Measurements from ENCODE around the gene CNR1. TPM values are rescaled to one million over a fixed set of nuclear protein-coding genes. Genes with fewer than 3 reads are reported as not detected.

CNR1 gene
- total RNA-seq, 2 experiments from 2014 or later = not detected

GRCh38 chr6:88144637-88145297 is 21.4 kb downstream of the CNR1 start:
- ChIA-PET CTCF (no interaction called here), POLR2A (no interaction called here)

DNA sequence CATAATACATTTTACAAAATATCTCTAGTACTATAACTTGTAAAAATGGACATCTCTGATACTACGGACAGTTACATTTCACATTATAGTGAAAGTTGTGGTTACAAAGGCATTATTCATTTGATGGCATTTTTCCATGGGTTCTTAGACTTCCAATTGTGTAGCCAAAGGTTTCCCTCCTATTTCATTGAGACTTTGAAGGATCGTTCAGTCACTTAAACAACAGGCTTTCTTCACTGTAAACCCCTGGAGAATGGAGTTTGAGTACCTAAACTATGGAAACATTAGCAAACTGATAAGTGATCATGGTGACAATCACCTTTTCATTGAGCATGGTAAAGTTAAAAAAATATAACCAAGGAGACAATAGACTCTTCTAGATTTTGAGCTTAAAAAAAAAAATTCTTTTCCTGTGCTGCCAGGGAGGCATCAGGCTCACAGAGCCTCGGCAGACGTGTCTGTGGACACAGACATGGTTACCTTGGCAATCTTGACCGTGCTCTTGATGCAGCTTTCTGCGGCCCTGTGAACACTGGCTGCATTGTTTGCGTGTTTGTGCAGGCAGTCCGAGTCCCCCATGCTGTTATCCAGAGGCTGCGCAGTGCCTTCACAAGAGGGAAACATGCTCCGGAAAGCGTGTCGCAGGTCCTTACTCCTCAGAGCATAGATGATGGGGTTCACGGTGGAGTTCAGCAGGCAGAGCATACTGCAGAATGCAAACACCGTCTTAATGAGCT is 22.6 kb downstream of the CNR1 start:
- POLR2A ChIA-PET = no interaction called here
- CTCF ChIA-PET = no interaction called here

GRCh38 chr6:88142297-88142668 is 23.9 kb downstream of the CNR1 start:
- CTCF ChIA-PET = no interaction called here

GRCh38 chr6:88141561-88142296 is 24.4 kb downstream of the CNR1 start:
- ChIA-PET POLR2A (no interaction called here), CTCF (no interaction called here)

More at GRCh38 chr6:88142297-88142668, 23.9 kb downstream of the CNR1 start:
- POLR2A ChIA-PET = no interaction called here

DNA sequence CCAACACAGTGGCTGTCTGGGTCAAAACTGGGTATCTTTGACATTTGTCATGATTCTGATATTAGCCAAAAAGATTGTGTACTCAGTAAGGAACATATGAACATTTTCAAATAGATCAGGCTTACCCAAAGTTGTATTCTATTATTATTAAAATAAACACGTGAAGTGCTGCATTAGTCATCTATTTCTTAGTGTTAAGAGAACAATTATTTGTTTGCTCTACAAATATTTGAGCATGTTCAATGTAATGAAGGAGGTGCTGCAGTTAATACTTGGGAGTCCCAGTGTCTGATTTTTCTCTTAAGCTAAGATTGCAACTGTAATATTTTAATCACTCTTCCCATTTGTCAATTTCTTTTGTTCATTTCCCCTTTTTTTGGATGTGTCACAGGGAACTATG is 28.2 kb downstream of the CNR1 start:
- POLR2A ChIA-PET = no interaction called here

GRCh38 chr6:88135578-88136114 is 30.5 kb downstream of the CNR1 start:
- CTCF ChIA-PET = no interaction called here

More for the DNA sequence above, 28.2 kb downstream of the CNR1 start:
- CTCF ChIA-PET = no interaction called here

DNA sequence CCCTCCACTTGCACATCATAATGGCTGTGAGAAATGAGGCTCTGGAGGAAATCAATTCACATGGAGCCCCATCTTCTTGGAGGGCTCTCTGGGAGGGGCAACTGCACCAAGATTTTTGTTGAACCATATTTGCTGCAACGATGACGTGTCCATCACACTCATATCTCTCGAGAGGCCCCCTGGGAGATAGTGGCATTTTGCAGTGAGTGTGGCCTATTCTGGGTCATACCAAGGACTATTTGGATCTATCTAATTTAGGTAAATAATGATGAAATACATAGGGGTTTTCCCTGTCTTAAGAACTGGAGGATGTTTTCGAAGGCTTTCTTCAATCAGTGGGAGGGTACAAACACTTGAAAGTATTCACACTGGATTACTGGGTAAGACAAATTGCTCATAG is 31.6 kb downstream of the CNR1 start:
- ChIA-PET POLR2A (no interaction called here), CTCF (no interaction called here)

More at GRCh38 chr6:88135578-88136114, 30.5 kb downstream of the CNR1 start:
- POLR2A ChIA-PET = no interaction called here

GRCh38 chr6:88133718-88134117 is 32.4 kb downstream of the CNR1 start:
- ChIA-PET POLR2A (no interaction called here), CTCF (no interaction called here)

DNA sequence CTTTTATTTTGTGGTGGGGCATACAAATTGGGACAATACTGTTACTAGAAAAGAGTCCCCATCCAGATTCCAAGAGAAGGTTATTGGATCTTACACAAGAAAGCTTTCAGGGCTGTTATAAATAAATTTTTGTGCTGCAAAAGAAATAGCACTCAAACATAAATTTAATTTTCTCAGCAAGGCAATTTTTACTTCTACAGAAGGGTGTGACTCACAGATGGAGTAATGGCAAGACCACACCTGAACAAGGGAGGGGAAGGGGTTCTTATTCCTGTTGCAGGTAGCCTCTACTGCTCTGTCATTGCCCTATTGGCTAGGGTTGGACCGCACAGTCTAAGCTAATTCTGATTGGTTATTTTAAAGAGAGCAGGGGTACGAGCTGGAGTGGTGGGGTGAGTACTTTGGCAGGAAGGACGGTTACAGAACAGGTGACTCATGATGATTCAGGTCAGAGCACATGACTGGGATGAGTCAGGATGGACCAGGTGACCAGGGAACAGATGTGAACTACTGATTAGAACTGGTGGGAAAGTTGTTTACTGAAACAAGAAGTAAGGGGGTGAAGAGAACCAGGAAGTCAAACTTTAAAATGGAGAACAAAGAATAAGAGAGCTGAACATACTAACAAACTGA is 41.1 kb downstream of the CNR1 start:
- ChIA-PET CTCF (no interaction called here), POLR2A (no interaction called here)

- ChIA-PET CTCF (no interaction called here), POLR2A (no interaction called here)
Measured at GRCh38 chr6:88120635-88121034, 45.5 kb downstream of the CNR1 start.

- POLR2A ChIA-PET = no interaction called here
Measured at GRCh38 chr6:88119769-88120168, 46.4 kb downstream of the CNR1 start.

DNA sequence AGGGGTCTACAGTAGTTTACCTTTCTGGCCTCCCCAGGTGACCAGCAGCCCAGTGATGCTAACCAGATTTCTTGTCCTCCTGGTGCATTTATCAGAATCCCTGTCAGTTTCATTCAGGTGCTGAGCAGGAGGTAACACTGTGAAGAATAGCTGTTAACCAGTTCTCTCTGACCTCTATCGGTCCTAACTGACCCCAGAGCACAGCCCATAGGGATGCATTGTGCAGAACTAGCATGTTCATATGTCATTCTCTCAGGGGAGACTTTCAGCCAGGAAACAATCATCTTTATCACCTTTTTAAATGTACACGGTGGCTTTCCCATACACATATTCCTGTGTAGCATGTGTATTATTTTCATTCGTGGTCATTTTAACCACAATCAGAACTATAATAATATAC is 49.9 kb downstream of the CNR1 start:
- ChIA-PET POLR2A (no interaction called here), CTCF (no interaction called here)

More at GRCh38 chr6:88119769-88120168, 46.4 kb downstream of the CNR1 start:
- CTCF ChIA-PET = no interaction called here

DNA sequence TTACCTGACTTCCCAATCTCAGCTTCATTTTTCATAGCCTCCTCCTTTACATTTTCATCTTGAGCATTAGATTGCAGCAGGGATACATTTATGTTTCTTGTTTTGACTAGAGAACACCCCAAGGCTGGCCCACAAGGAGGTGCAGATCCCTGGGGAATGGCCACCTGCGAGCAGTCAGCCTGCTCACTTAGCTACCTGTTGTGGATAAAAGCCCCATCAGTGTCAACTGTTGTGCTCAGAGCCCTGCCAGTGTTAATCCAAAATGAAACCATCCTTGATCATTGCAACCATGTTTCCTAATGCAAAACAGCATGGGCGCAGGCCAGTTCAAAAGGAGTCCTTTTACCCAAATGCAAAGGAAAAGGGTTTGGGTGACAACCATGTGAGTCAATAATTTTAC is 50.8 kb downstream of the CNR1 start:
- ChIA-PET CTCF (no interaction called here), POLR2A (no interaction called here)

DNA sequence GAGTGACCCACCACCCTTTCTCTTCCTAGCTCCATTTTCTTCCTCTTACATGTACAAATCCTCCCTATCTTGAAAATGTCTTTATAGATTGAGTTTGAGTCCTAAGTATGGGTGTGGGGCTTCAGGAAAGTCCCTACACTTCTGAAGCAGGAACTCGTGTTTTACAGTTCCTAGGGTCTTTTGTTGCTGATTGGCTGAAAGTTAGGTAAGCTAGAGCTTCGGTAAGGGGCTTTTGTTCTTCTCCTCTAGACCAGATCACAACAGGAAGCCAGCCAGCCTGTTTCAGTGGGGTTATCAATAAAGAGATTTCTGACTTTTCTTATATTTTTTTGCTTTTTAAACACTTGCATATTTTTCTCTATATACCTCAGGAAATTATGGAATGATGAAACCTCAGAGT is 51.3 kb downstream of the CNR1 start:
- ChIA-PET POLR2A (no interaction called here), CTCF (no interaction called here)

- POLR2A ChIA-PET = no interaction called here
Measured at GRCh38 chr6:88111991-88112390, 54.2 kb downstream of the CNR1 start.

DNA sequence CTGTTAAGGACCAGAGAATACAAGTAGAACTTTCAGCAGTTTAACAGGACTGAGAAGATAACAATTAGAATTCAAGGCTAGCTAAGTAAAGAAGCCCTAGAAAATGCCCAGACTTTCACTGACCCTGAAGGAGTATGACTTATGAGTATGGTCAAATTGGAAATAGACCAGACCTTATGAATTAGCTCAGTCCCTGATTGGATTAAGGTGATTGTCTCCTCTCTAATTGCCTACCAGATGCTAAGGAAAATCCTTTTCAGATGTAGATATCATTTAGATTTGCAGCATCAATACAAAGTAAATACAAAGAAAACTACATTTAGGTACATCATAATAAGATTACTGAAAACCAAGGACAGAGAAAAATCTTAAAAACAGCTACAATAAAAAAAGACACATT is 58.9 kb downstream of the CNR1 start:
- CTCF ChIA-PET = no interaction called here
- POLR2A ChIA-PET = no interaction called here

More at GRCh38 chr6:88111991-88112390, 54.2 kb downstream of the CNR1 start:
- CTCF ChIA-PET = no interaction called here

DNA sequence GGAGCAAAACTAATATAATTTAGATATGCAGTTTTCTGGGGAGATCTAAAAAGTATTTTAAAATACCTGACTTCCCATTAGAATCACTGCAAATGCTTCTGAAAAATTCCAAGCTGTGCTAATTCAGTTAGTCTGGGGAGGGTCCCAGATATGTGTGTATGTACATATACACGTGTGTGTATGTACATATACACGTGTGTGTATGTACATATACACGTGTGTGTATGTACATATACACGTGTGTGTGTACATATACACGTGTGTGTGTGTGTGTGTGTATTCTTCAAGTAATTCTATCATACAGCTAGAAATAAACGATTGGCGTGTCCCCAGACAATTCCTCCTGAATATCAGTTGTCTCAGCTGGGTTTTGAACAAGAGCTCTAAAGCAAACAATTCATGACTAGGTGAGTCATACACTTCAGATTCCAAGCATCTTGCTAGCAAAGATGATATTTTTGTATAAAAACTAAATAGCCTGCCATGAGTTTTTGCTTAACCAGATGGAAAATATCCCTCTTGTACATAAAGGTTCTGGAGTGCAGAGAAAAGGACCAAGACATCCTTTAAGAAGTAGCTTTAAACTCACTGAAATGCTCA is 60.3 kb downstream of the CNR1 start:
- POLR2A ChIA-PET = no interaction called here
- CTCF ChIA-PET = no interaction called here
